Smooth muscle cell (in vitro differentiated cells): ENCODE data around the gene PGM2. TPM values are rescaled to one million over a fixed set of nuclear protein-coding genes. Genes with fewer than 3 reads are reported as not detected.

Experiments used
- DNase-seq: peaks from one replicate; lab custom pipeline; 2025; ENCODE audit not compliant: unreplicated experiment; lab: John Stamatoyannopoulos, UW
- H2AFZ ChIP-seq: fragments of 200-600 bp; sonication (generic); 2 replicates; pipeline ENCODE4 v1.6.0; 2016; ENCODE audit warnings: antibody characterized with exemption, low read depth, mild to moderate bottlenecking
- H3F3A ChIP-seq: fragments of 200-600 bp; sonication (generic); 2 replicates; pipeline ENCODE4 v1.6.0; 2017; ENCODE audit warnings: antibody characterized with exemption, low read depth
- H3K27ac ChIP-seq: fragments of 200-600 bp; sonication (generic); 2 replicates; pipeline ENCODE4 v1.5.1; 2016; ENCODE audit warnings: low read depth, mild to moderate bottlenecking
- H3K27me3 ChIP-seq: fragments of 200-600 bp; sonication (generic); 2 replicates; pipeline ENCODE4 v1.6.1; 2016; ENCODE audit warnings: low read depth, mild to moderate bottlenecking
- H3K36me3 ChIP-seq: fragments of 200-600 bp; sonication (generic); 2 replicates; pipeline ENCODE4 v1.5.1; 2016; ENCODE audit warnings: low read depth
- H3K4me1 ChIP-seq: fragments of 200-600 bp; sonication (generic); 2 replicates; pipeline ENCODE4 v1.5.1; 2016; ENCODE audit warnings: low read depth
- H3K4me2 ChIP-seq: fragments of 200-600 bp; sonication (generic); 2 replicates; pipeline ENCODE4 v1.6.0; 2016; ENCODE audit warnings: mild to moderate bottlenecking
- H3K4me3 ChIP-seq: fragments of 200-600 bp; sonication (generic); 2 replicates; pipeline ENCODE4 v1.5.1; 2016; ENCODE audit warnings: mild to moderate bottlenecking
- H3K79me2 ChIP-seq: fragments of 200-600 bp; sonication (generic); 2 replicates; pipeline ENCODE4 v1.6.0; 2016; ENCODE audit warnings: low read depth, mild to moderate bottlenecking
- H3K9ac ChIP-seq: fragments of 200-600 bp; sonication (generic); 2 replicates; pipeline ENCODE4 v1.6.0; 2016; ENCODE audit warnings: low read depth
- H3K9me3 ChIP-seq: fragments of 200-600 bp; sonication (generic); replicated peaks from 2 replicates; pipeline ENCODE4 v1.5.1; 2016; ENCODE audit warnings: low read depth
- H4K20me1 ChIP-seq: fragments of 200-600 bp; sonication (generic); 2 replicates; pipeline ENCODE4 v1.6.0; 2016; ENCODE audit warnings: low read depth
- WGBS: methylation state at CpG from one replicate; pipeline ENCODE4 v1.1.7; 2016; ENCODE audit warnings: low lambda C conversion rate; 5-methylcytosine and 5-hydroxymethylcytosine counted together
- polyA plus RNA-seq: library from polyadenylated mRNA; unstranded; fragments of >200 nt; fragmentation: Nextera tagmentation; extraction: Ambion mirVana; gene quantifications from 2 replicates; pipeline ENCODE4 v1.2.1, GENCODE V29; 2016
- total RNA-seq: library from RNA; depleted of rRNA; stranded (reverse); fragments of >200 nt; gene quantifications from 2 replicates; pipeline ENCODE4 v1.2.3, GENCODE V29; 2014
- TF ChIP-seq, protein P1 (sequence below): fragments of 200-600 bp; sonication (generic); IDR thresholded peaks from 2 replicates; pipeline ENCODE4 v1.5.1; 2017; ENCODE audit warnings: borderline replicate concordance, mild to moderate bottlenecking, antibody characterized with exemption; ENCODE audit not compliant: insufficient read depth, poor library complexity, severe bottlenecking

The PGM2 gene
- total and polyA plus RNA-seq, 2 experiments from 2014 or later, result 11.6 to 38.7 TPM

DNA sequence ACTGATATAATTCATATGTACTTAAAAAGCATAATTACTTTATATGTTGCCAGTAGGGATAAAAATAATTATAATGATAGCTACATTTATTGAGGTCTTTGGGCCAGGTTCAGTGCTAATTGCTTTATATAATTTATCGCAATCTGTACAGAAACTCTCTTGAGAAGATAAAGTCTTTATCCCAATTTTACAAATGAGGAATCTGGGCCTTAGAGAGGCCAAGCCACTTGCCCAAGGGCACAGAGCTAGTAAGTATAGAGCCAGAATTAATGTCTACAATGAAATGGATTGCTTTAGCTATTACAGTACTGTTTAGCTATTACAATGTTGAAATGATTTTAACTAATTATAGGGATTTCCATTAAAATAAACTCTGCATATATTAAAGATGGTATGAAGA, 33.8 kb downstream of the PGM2 start:
- H3K4me2 ChIP-seq, result no peak overlapping the region
- H3K27ac ChIP-seq, result no peak overlapping the region
- H4K20me1 ChIP-seq, result no peaks in the 10 kb centered on the region
- H2AFZ ChIP-seq, result no peak overlapping the region
- peaks cover 5% of the 10 kb centered on the region for H3K36me3 ChIP-seq
- no peak overlapping the region for H3K9ac ChIP-seq
- no peaks in the 10 kb centered on the region for H3K79me2 ChIP-seq
- TF ChIP-seq, protein P1, sequence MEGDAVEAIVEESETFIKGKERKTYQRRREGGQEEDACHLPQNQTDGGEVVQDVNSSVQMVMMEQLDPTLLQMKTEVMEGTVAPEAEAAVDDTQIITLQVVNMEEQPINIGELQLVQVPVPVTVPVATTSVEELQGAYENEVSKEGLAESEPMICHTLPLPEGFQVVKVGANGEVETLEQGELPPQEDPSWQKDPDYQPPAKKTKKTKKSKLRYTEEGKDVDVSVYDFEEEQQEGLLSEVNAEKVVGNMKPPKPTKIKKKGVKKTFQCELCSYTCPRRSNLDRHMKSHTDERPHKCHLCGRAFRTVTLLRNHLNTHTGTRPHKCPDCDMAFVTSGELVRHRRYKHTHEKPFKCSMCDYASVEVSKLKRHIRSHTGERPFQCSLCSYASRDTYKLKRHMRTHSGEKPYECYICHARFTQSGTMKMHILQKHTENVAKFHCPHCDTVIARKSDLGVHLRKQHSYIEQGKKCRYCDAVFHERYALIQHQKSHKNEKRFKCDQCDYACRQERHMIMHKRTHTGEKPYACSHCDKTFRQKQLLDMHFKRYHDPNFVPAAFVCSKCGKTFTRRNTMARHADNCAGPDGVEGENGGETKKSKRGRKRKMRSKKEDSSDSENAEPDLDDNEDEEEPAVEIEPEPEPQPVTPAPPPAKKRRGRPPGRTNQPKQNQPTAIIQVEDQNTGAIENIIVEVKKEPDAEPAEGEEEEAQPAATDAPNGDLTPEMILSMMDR, result no peak
- no peak for DNase-seq
- H3K4me1 ChIP-seq, result no peaks in the 10 kb centered on the region
- H3K27me3 ChIP-seq, result no peaks in the 10 kb centered on the region
- H3K9me3 ChIP-seq, result no peaks in the 10 kb centered on the region
- H3K4me3 ChIP-seq, result no peak overlapping the region
- 97% methylated on average over 1 of the region's 1 CpG for WGBS
- H3F3A ChIP-seq, result no peaks in the 10 kb centered on the region

DNA sequence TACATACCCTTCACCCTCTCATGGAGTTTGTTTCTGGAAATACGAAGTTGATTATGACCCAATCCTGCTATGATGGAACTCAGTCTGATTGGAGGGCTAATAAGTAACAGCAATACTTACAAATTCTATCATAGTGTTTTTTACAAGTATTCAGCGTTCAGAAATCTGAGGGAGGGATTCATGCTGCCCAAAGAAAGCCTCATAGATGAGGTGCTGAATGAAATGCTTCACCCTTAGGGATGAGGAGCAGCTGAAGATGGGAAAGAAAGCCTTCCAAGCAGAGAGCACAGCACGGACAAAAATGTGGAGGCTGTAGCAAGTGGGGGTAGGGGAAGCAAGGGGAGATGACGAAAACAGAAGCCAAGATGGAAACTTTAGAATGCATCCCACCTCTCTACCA, 36.5 kb downstream of the PGM2 start:
- Histone ChIP-seq H3K27me3 (no peaks in the 10 kb centered on the region), H3K4me1 (no peaks in the 10 kb centered on the region), H3F3A (no peaks in the 10 kb centered on the region), H3K9me3 (no peaks in the 10 kb centered on the region), H3K9ac (no peak overlapping the region), H3K27ac (no peak overlapping the region), H3K4me3 (no peak overlapping the region), H3K4me2 (no peak overlapping the region), H3K36me3 (no peaks in the 10 kb centered on the region), H2AFZ (no peak overlapping the region), H3K79me2 (no peaks in the 10 kb centered on the region), H4K20me1 (no peaks in the 10 kb centered on the region)
- TF ChIP-seq, protein P1, result no peak
- WGBS, result 93% methylated on average over 4 of the region's 4 CpGs
- no peak for DNase-seq

DNA sequence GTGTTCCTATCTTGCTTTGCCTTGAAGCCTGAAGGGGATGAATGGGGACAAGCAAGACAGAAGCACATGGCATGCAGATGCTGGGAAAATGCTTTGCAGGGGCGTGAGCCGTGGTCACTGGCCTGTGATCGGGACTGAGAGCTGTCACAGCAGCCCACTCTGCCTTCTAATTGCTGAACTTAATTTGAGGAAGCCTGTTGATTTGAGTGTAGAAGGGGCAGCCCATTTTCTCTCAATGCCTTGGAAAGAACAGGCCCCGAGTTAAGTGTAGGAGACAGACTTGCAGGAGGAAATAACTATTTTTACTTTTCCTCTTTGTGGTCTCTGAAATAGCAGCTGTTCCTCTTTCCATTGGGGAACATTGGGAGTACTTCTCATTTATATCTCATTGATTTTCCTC, 38.3 kb downstream of the PGM2 start:
- WGBS, result 86% methylated on average over 4 of the region's 4 CpGs
- no peaks in the 10 kb centered on the region for H3K79me2 ChIP-seq
- no peaks in the 10 kb centered on the region for H3K4me1 ChIP-seq
- TF ChIP-seq, protein P1, result no peak
- no peak overlapping the region for H2AFZ ChIP-seq
- no peaks in the 10 kb centered on the region for H3K36me3 ChIP-seq
- no peak overlapping the region for H3K27ac ChIP-seq
- DNase-seq, result no peak
- no peak overlapping the region for H3K9ac ChIP-seq
- no peaks in the 10 kb centered on the region for H3K27me3 ChIP-seq
- H3K4me2 ChIP-seq, result no peak overlapping the region
- no peak overlapping the region for H3K4me3 ChIP-seq
- no peaks in the 10 kb centered on the region for H3K9me3 ChIP-seq
- no peaks in the 10 kb centered on the region for H4K20me1 ChIP-seq
- H3F3A ChIP-seq, result no peaks in the 10 kb centered on the region

DNA sequence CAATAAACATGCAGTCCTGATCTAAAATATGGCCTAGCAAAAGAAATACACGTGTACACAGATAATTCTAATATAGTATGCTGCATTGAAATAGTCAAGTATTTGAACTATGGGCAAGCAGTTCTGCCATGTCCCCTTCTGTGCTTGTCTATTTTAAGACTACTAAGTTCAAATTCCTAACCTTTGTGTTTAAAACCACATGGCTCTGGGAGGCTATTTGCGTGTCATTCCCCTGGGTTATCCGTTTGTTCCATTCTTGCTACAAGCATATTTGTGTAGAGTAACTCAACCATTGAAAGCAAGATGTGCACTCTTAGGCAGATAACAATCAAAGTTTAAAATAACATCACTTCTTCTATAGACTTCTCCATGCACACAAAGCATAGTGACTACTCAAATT, 39.0 kb downstream of the PGM2 start:
- Histone ChIP-seq H3K4me1 (no peaks in the 10 kb centered on the region), H3K4me2 (no peak overlapping the region), H3K27me3 (no peaks in the 10 kb centered on the region), H3F3A (no peaks in the 10 kb centered on the region), H3K36me3 (no peaks in the 10 kb centered on the region), H4K20me1 (no peaks in the 10 kb centered on the region), H3K27ac (no peak overlapping the region), H2AFZ (no peak overlapping the region), H3K79me2 (no peaks in the 10 kb centered on the region), H3K9ac (no peak overlapping the region), H3K9me3 (no peaks in the 10 kb centered on the region), H3K4me3 (no peak overlapping the region)
- 89% methylated on average over 3 of the region's 3 CpGs for WGBS
- DNase-seq, result no peak
- TF ChIP-seq, protein P1, result no peak
